AG09319 (cell line): Measurements from ENCODE around the gene NDUFAF3.

Experiments used
- DNase-seq: peaks from one replicate; pipeline ENCODE4 v3.0.0-alpha.2; 2010; ENCODE audit warnings: low read depth; ENCODE audit errors: extremely low read depth
- TF ChIP-seq, protein P1 (sequence below): IDR thresholded peaks from 2 replicates; pipeline ENCODE4 v1.5.1; 2011; ENCODE audit warnings: low read depth, mild to moderate bottlenecking, inconsistent platforms, low read length, moderate library complexity

The NDUFAF3 gene

DNA sequence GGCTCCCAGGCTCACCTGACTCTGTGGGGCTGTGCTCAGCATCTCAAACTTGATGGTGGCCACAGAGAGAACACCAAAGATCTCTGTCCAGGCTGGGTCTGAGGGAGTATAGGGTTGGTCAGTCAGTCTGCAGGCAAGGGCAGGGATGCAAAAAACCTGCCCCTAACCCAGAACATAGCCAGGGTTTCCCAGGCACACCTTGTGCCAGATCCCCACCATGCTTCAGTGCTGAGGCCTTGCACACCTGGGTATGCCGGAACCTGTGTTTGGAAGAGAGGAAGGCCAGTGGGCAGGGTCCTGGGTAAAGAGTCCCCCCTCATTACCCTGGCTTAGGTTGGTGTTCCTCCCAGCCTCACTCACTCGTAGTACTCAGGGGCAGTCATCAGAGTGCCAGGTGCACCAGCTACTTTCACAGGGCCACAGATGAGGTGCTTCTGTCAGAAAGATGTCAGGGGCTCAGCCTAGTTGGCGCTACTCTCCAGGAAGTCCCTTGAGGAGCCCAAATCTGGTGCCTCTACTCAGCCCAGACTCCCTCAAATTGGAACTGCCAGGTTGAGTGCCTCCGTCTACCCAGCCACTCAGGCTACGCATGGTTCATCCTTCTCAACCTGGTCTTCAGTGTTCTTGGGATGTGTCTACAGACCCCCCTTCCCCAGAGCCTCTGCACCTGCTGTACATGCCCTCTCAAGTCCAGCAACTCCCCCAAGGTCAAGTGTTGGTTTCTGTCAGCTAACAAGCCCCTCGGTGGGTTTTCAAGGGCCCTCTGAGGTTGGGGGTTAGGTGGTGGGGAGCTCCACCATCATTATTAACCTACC, 5.3 kb upstream of the NDUFAF3 start:
- DNase-seq, result no peak
- TF ChIP-seq, protein P1, sequence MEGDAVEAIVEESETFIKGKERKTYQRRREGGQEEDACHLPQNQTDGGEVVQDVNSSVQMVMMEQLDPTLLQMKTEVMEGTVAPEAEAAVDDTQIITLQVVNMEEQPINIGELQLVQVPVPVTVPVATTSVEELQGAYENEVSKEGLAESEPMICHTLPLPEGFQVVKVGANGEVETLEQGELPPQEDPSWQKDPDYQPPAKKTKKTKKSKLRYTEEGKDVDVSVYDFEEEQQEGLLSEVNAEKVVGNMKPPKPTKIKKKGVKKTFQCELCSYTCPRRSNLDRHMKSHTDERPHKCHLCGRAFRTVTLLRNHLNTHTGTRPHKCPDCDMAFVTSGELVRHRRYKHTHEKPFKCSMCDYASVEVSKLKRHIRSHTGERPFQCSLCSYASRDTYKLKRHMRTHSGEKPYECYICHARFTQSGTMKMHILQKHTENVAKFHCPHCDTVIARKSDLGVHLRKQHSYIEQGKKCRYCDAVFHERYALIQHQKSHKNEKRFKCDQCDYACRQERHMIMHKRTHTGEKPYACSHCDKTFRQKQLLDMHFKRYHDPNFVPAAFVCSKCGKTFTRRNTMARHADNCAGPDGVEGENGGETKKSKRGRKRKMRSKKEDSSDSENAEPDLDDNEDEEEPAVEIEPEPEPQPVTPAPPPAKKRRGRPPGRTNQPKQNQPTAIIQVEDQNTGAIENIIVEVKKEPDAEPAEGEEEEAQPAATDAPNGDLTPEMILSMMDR, result no peak

GRCh38 chr3:49017229-49017970, 4.5 kb upstream of the NDUFAF3 start:
- DNase-seq, result no peak
- TF ChIP-seq, protein P1, result no peak

DNA sequence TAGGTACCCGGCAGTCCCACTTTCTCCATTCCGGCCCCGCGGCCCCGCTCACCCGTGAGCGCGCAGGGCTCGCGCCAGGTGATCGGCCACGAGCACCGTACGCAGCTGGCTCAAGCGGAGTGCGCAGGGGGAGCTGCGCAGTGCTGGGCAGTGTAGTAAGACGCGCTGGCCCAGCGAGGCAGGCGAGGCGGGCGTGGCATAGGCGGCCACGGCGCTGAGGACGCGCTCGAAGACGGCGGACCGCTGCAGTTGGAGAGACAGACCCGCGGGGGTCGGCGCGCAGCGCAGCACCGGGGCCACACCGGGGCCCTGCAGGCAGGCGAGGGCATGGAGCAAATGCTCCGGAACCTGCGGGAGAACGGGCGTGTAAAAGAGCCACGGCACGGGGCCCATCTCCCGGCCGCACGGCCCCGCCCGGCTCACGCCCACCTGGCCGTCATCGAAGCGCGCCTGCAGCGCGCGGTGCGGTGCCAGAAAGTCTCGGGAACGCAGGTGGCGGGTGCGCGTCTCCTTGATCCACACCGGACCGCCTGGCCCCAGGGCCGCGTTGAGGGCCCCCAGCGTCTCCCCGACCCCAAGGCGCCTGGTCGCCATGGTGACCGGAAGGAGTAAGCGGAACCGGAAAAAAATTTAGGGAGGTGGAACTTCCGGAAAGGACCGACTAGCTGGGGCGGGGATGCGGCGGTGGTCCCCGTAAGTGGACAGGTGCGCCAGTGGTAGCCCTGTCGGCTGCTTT, 3.8 kb upstream of the NDUFAF3 start, which contains the start of gene DALRD3:
Gene DALRD3, minus strand, starts transcription at position 610 of the 736 bp plus-strand sequence. Its CDS starts 16 bp downstream, at position 594.
- TF ChIP-seq, protein P1, result no peak
- no peak for DNase-seq

DNA sequence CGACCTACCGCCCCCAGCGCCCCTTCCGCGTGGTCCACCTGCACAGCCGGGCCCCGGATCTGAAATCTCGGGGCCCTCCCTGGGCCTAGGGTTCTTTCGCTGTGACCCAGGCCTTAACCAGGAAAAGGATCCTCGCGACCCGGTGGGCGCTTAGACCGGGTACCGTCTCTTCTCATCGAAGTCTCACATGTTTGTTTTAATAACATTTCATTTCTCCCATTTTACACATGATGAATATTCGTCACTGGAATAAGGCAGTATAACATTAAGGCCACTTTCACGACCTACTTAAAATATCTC, 3.3 kb upstream of the NDUFAF3 start:
- TF ChIP-seq, protein P1, result no peak
- DNase-seq, result no peak

DNA sequence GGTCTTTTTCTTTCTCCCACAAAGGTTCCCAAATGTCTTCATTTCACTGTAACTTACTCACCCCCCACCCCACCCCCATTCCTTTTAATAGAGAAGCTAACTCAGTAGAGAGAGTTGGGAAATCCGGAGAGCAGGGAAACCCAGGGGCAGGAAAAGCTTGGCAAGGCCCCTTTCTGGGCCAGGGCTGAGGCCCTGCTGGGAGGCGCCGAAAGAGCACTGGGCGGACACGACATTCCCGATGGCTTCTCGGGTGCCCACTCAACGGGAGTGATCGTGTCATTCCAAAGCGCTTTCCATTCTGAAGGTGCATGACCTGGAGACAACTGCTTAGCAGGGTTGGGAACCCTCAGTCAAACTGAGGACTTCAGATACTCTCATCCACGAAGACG, 2.0 kb upstream of the NDUFAF3 start:
- DNase-seq, result no peak

GRCh38 chr3:49020330-49021212, 1.4 kb upstream of the NDUFAF3 start:
- no peak for DNase-seq
- TF ChIP-seq, protein P1, result no peak

More for the DNA sequence above, 2.0 kb upstream of the NDUFAF3 start:
- TF ChIP-seq, protein P1, result no peak
